GM18861 (cell line): ENCODE data around the gene DRGX.
A peak's percentile ranks its signal among the peaks of the same experiment; 100 is the strongest.

Source experiments
- ATAC-seq: cut with Tn5 transposase; IDR thresholded peaks from one replicate; pipeline ENCODE4 v1.9.1; 2021; ENCODE audit not compliant: unreplicated experiment

Gene DRGX

GRCh38 chr10:49408519-49409306 is 12.8 kb upstream of the DRGX start:
- no peak for ATAC-seq

- peak; percentile 59 for ATAC-seq
Observed at GRCh38 chr10:49407552-49408137, 11.8 kb upstream of the DRGX start.

- no peak for ATAC-seq
Observed at GRCh38 chr10:49407151-49407550, 11.3 kb upstream of the DRGX start.

- ATAC-seq, result no peak
Observed at GRCh38 chr10:49404321-49404878, 8.5 kb upstream of the DRGX start.

GRCh38 chr10:49403363-49403762 is 7.5 kb upstream of the DRGX start:
- ATAC-seq, result no peak

- ATAC-seq, result no peak
Observed at GRCh38 chr10:49400365-49400764, 4.5 kb upstream of the DRGX start.

GRCh38 chr10:49398986-49399385 is 3.1 kb upstream of the DRGX start:
- ATAC-seq, result no peak

GRCh38 chr10:49398000-49398861 is 2.3 kb upstream of the DRGX start:
- no peak for ATAC-seq

- no peak for ATAC-seq
Observed at GRCh38 chr10:49397036-49397999, 1.4 kb upstream of the DRGX start.

GRCh38 chr10:49396666-49396999 is 744 bp upstream of the DRGX start:
- no peak for ATAC-seq

- no peak for ATAC-seq
Observed at GRCh38 chr10:49394933-49395740, 752 bp downstream of the DRGX start.

- no peak for ATAC-seq
Observed at GRCh38 chr10:49393757-49394156, 2.1 kb downstream of the DRGX start.

- ATAC-seq, result no peak
Observed at GRCh38 chr10:49393301-49393700, 2.6 kb downstream of the DRGX start.

- no peak for ATAC-seq
Observed at GRCh38 chr10:49389361-49389933, 6.4 kb downstream of the DRGX start.

- no peak for ATAC-seq
Observed at GRCh38 chr10:49388161-49388560, 7.7 kb downstream of the DRGX start.

- no peak for ATAC-seq
Observed at GRCh38 chr10:49387071-49387470, 8.8 kb downstream of the DRGX start.

- ATAC-seq, result no peak
Observed at GRCh38 chr10:49385939-49386922, 9.7 kb downstream of the DRGX start.
